Left renal pelvis (tissue), 4 donors: ENCODE data around the gene GRK5. TPM values are rescaled to one million over a fixed set of nuclear protein-coding genes. Genes with fewer than 3 reads are reported as not detected.

ENCODE experiments used
- DNase-seq, 4 donors: peaks; one replicate each; pipeline ENCODE4 v3.0.0-alpha.2; 2013; ENCODE audit warnings: low read depth in 4 of 4, low spot score in 3 of 4
- polyA plus RNA-seq, 4 donors: library from polyadenylated mRNA; unstranded; fragments of 120-200 nt; gene quantifications; one replicate each; pipeline ENCODE4 v1.2.1, GENCODE V29; 2013; ENCODE audit not compliant: insufficient read length in 4 of 4

The GRK5 gene
- polyA plus RNA-seq, 4 donors: 14.5 to 35.1 (median 18.2) TPM

DNA sequence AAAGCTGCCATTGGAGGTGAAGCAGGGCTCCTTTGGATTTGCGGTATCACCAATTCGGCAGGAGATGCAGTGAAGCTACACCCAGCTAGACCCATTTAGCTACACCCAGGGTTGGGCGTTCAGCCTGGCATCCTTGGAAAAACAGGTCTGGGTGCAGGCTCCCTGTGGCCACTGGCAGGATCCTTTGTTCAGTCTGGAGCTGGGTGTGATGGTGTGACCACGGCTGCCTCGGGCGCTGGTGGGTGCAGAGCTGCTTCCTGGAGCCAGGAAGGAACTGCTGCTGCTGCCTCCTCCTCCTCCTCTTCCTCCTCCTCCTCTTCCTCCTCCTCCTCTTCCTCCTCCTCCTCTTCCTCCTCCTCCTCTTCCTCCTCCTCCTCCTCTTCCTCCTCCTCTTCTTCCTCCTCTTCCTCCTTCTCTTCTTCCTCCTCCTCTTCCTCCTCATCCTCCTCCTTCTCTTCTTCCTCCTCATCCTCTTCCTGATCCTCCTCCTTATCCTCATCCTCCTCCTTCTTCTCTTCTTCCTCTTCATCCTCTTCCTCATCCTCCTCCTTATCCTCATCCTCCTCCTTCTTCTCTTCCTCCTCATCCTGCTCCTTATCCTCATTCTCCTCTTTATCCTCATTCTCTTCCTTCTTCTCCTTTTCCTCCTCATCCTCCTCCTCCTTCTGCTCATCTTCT, 84.0 kb downstream of the GRK5 start:
- no peak for DNase-seq

DNA sequence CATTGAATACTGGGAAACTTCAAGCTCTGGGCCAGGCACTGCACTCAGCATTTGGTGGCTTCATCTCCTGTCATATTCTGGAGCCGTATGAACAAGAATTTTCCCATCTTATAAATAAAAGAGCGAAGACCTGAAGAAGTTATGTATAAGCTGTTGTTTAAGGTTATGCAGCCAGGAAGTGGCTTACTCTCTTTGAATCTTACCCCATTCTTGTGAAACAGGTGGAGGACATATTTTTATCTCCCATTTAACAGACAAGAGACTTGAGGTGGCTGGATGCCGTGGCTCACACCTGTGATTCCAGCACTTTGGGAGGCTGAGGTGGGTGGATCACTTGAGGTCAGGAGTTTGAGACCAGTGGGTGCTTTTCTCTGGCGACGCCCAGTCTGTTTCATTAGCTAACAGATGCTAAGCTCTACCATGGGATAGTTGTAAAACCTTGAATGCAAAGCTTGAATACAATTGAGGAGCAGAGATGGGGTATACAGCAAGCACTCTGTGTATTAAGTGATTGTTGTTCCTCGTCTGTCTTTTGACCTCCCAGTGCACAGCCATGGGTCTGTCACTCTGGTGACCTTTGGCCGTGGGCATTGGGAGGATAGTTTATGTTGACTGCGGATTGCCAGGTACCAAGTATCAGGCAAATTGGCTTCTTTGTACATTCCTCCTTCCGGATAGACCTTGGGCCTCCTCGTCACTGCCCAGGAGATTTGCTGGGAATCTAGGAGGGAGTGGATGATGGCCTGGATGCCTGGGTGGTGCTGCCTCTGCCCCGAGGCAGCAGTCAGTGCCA, 85.8 kb downstream of the GRK5 start:
- DNase-seq: no peak

DNA sequence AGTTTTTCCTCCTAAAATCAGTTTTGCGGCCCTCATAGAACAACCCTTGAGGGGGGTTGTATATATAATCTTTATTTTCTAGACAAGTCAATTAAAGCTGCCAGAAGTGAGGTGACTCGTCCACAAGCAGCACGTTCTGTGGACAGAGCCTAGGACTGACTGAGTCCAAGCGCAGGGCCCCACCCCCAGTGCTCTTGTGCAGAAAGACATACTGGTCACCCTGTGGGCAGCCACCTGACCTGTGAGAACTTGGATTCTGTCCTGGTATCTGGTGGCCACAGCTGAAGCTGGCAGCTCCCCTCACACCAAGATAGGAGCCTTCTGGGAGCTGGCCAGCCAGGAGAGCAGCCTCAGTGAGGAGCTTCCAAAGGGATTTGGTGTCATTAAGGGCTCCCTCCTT, 89.3 kb downstream of the GRK5 start:
- no peak for DNase-seq

DNA sequence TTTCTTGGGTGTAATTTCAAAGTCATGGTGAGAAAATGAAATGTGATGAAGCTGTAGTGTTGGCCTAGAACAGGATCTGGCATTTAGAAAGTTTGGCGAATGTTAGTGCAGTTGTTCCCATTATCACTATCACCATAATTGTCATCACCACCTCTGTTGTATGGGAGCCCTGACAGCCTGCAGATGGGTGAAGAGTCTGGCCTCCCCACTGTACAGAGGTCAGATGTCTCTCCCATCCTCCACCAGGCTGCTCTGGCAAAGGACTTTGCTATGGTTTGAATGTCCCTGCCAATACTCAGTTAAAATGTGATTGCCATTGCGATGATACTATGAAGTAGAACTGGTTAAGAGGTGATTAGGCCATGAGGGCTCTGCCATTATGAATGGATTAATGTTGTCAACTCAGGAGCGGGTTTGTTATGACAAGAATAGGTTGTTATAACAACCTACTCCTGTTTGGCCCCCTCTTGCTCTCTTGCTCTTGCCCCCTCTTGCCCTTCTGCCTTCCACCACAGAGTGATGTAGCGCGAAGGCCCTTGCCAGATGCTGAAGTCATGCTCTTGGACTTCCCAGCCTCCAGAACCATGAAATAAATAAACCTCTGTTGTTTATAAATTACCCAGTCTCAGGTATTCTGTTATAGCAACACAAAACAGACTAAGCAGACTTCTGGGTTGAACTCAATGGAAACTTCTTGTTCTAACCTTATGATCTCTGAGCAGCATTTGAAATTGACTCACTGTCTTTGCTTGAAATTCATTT, 90.0 kb downstream of the GRK5 start:
- no peak for DNase-seq

DNA sequence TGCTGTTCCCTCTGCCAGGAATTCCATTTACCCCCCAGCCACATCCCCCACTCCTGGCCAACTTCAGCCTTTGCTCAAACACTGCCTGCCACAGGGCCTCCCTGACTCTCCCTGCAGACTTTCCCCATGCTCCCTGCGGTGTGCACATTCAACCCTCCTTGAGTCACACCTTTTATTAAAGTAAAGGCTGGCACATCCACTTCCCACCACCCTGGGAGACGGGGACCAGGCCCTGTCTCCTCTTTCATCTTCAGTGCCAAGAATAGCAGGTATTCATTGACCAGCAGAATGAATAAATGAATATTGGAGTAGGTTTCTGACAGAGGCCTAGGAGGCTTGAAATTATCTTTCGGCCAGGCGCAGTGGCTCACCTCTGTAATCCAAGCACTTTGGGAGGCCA, 91.4 kb downstream of the GRK5 start:
- DNase-seq: no peak

DNA sequence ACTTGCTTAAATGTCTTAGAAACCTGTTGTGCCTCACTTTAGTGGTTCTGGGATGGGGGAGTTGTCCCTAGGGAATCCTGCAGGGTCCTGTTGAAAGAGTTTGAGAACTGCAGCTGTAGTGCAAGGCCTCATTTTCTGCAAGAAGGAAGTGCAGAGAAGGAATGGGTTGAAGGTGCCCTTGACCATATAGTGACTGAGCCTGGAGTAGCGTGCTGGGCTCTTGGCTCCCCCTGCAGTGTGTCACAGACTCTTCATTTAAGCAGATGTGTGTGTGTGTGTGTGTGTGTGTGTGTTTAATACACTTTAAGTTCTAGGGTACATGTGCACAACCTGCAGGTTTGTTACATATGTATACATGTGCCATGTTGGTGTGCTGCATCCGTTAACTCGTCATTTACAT, 92.2 kb downstream of the GRK5 start:
- no peak for DNase-seq

DNA sequence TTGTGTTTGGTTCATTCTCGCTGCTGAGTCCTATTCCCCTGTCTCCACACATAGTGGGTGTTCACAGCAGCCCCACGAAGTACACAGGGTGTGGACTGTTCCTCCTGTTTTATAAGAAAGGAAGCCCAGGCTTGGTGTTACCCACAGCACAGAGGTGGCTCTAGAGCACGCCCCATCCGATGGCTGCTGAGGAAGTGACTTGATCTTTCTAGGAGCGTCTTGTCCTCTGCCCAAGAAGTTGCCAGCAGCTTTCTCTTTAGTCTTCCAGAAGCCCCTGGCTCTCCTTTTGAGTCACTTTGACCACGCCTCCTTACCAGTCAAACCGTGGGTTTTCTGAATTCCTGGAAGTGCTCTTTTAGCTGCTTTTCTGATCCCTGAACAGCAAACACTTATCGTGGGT, 94.0 kb downstream of the GRK5 start:
- DNase-seq: no peak

DNA sequence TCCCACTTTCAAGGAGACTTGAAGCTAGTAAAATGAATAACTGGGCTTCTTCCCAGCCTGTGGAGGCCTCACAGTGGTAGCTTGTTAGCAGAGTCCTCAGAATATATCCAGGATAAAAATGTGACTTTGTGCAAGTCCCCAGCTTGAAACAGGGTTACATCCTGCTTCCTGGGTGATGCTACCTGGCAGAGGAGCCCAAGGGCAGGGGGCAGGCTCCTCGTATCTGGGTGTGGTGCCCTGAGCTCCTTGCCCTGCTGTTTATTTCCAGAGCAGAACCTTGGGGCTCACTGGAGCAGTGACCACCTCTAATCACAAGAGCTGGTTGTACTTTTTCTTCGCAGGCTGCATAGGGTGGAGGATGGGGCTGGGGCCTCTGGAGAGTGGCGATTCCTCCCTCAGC, 94.8 kb downstream of the GRK5 start:
- no peak for DNase-seq

DNA sequence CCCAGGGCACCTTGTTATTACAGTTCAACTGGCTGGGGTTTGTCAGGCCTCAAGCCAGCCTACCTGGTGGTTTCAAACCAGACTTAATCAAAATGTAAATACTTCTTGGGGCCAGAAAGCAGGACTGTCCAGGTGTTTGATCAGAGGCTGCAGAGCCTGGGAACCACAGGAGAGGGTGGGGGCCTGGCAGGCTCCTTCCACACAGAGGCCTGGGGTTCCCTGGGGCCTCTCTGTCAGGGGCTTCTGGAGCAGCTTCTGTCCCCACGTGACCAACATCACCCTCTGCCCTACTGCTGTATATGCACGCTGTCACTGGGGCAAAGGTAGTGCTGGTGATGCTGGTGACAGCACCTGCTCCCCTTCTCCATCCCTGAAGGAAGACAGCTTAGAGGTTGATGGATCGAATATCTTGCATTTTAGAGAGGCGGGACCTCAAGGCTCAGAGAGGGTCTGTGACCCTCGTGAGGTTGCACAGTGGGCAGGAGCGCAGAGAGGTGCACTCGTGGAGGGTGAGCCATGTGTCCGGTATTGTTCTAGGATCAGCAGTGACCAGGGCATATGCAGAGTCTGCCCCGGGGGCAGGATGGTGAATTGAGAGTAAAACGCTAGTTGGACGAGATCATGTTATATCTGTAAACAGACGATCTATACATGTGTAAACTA, 95.4 kb downstream of the GRK5 start:
- DNase-seq: no peak

DNA sequence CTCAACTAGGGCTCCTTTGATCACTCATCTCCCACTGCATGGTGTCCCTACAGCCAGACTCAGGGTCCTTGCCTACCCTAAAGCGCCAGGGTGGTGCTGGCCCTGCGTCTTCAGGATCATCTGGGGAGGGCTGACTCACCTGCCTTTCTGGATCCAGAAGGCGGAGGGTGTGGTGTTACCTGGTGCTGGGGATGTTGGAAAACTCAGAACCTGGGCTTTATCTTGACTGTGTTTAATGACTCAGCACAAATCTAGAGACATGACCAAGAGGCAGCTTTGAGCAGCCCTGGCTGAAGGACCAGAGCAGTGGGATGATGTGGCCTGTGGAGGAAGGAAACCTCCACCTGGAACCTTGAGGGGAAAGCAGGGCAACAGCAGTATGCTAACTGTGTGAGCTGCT, 96.5 kb downstream of the GRK5 start:
- no peak for DNase-seq

DNA sequence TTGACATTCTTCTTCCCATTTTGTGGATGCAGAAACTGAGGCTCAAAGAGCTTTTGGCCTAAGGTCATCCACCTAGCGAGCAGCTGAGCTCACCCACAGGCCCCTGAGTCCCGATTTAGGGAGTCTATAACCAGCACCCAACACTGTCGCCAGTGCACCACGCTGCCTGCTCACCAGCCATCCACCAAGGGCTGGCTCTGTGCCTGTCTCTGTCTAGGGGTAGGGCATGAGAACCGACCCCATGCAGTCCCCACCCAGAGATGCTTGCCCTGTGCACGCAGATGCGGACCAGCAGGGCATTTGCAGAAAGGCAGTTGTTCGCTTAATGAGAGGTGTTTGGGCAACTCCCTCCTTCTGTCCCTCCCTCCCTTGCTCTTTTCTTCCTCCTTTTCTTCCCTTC, 97.2 kb downstream of the GRK5 start:
- no peak for DNase-seq

DNA sequence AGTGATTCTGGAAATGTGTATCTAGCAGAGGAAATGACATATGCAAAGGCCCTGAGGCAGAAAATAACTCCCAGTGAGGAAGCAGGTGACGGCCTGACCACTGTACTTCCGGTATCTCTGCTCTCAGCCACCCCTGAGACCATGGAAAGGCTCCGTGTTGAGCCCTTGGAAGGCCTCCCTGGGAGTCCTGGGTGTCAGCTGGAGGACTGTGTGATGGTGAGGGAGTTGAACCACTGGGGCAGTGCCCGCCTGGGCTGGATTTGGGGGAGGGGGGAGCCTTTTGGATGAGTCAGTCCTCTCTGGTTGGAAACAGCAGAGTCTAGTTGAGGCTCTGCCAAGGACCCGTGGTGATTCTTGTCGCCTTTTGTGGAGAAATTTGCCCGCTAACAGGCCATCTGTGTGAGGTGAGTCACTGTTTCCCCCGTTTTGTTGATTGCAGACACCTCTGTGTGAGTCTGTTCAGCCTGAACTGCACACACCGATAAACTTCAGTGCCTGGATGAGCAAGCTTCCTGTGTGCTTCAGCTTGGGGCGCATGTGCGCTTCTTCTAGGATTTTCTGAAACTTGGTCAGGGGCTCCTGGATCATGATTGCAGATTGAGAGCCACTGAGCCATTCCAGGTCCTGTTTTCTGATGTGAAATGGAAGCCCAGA, 98.6 kb downstream of the GRK5 start:
- DNase-seq: no peak

DNA sequence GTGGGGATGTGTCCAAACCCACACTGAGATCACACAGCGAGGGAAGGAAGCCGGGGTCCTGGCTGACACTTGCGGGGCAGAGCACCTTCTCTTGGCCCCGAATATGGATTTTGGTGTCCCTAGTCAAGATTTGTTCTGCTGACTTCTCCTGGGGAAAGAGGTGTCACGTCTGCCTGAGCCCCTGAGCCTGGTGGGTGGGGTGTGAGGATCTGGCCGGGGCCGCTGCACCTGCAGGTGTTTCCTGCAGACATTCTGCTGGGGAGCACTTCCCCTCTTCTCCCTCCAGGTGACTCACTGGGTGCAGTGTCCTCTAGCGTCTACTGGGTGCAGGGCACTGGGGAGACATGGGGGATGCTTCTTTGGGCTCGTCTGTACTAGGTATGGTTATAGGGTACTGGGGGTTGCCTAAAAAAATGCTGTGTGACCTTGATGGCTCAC, 99.2 kb downstream of the GRK5 start:
- DNase-seq: no peak

DNA sequence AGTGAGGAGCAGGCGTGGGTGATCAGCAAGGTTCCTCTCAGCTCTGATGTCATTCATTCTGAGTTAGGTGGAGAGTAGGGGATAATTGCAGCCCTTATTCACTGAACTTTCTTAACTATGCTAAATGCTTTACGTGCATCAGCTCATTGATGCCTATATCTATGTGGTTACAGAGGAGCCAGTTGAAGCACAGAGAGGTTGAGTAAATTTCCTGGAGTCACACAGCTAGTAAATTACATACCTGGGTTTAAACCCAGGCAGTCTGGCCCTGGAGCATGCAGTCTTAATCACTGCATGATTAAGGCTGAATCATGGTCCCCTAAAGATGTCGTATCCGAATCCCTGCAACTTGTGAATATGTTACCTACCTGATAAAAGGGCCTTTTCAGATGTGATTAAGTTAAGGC, 99.6 kb downstream of the GRK5 start:
- no peak for DNase-seq

DNA sequence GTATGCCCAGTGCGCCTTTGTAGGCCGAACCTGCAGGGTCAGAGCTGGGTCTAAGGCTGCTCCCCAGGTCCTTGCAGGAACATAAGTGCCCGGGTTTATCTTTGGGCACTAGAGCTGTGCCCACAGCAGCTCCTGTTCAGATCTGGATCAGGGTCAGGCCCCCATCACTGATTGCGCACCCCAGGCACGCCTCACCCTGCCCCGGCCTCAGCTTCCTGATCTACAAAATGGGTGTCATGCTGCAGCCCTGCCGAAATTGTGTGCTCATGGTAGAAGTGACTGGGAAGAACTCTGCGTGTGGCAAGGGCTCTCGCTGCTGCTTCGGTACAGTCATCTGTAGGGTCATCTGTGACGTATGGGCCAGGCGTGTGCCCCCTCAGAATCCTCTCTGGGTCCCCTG, 100.7 kb downstream of the GRK5 start:
- no peak for DNase-seq

DNA sequence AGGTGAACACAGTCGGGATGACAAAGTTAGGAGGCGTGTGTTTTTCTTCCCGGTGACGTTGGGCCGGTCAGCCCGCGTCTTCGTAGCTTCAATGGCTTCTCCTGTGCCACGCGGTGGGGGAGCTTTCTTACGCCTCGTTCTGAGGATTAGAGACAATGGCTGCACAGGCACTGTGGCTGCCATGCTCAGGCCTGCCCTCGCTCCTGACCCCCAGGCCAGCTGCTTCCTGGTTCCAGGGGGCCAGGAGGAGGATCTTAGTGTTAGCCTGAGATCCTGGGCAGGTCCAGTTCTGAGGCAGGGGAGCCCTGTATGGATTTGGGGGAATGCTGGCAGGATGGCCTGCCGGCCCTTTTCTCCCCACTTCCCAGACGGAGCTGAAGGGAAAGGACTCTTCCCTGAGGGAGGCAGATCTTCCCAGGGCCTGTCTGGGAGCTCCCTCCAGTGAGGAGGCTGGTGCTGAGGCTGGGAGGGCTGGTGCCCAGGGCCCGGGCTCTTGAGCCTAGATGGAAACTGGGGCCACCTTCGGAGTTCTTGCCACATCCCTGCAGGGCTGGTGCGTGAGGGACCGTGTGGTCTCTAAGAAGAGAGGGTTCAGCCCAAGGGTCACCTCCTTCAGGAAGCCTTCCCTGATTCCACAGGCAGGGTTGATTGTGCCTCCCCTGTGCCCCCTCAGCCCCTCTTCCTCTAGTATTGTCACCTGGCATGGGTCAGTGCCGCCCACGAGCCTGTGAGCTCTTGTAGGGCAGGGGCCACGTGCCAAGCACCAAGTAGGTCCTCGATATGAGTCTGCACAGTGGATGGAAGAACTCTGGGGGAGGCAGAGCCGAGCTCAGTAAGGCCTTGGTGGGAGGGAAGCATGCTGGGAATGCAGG, 101.4 kb downstream of the GRK5 start:
- DNase-seq: no peak

DNA sequence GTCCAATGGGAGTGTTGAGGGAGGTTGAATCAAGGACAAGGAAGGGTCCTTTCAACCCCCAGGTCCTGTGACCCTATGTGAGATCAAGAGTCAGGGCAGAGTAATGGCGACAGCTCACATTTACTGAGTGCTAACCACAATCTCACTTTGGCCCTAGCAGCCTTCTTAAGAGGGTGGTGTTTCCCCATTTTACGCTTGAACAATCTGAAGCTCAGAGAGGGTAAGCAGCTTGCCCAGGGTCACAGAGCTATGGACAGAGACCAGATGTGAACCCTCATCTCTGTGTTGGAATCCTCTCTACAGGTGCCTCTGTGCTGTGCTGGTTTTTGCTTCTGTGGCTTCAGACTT, 102.0 kb downstream of the GRK5 start:
- DNase-seq: no peak

DNA sequence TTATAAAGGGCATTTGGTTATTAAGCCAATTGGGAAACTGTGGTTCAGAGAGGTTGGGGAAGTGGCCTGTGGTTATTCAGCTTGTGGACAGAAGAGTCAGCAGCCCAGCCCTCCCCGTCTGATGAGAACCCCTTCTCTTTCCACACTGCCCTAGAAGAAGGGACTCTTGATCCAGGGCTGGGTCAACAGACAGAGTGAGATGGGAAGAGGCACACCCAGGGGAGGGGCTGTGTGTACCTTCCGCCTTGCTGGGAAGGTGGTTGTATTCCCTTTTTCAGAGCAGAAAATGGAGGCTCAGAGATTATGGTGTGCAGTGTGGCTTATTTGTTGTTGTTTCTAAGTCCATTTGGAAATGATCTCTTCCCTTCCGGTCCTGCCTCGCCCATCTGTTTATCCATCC, 103.4 kb downstream of the GRK5 start:
- DNase-seq: no peak

DNA sequence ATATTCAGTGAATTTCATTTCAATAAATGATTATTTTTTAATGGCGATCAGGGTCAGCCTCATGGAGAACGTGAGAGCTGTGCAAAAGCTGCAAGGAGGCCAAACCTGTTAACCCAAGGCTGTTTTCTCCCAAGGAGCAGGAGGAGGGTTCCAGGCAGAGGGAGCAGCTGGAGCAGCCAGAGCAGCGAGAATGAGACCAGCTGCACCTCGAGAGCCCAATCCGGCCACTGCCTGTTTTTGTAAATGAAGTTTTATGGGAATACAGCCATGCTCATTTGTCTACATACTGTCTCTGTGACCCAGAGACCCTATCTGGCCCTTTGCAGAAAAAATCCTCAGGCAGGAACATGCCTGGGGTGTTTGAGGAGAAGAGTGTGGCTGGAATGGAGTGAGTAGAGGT, 104.9 kb downstream of the GRK5 start:
- DNase-seq: no peak

DNA sequence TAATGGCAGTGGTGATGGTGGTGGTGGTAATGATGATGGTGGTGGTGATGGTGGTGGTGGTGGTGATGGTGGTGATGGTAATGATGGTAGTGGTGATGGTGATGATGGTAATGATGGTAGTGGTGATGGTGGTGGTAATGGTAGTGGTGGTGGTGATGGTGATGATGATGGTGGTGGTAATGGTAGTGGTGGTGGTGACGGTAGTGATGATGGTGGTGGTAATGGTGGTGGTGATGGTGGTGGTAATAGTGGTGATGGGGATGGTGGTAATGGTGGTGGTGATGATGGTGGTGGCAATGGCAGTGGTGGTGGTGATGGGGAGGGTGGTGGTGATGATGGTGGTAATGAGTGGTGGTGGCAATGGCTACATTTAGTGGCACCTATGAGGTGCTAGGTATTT, 105.7 kb downstream of the GRK5 start:
- no peak for DNase-seq
